Ovary (tissue), 3 donors: ENCODE data around the gene CEP131.

Experiments used
- CTCF ChIP-seq, 3 donors: fragments of 450-650 bp in 2 of 3; fragments of 200-600 bp in 1 of 3; IDR thresholded peaks; one replicate each; pipeline versions ENCODE4 v1.5.1 to v1.8.0; 2016 to 2022; ENCODE audit warnings: antibody characterized with exemption in 3 of 3, mild to moderate bottlenecking in 1 of 3
- POLR2A ChIP-seq: fragments of 450-650 bp; IDR thresholded peaks from one replicate; pipeline ENCODE4 v1.6.1; 2017; ENCODE audit warnings: antibody characterized with exemption, mild to moderate bottlenecking, moderate library complexity
- donor health status: DM: no; HTN: no; CAD: no.

- TF ChIP-seq CTCF (IDR thresholded peaks at IDR 0.05) (no peak), POLR2A (no peak)
Measured at GRCh38 chr17:81183316-81183715, 39.4 kb downstream of the CEP131 start.
